A172 (cell line): ENCODE results near the gene HGD. TPM values are rescaled to one million over a fixed set of nuclear protein-coding genes. Genes with fewer than 3 reads are reported as not detected.
"Not testable (repeated sequence)": the region's sequence is repeated elsewhere in the genome, so short reads cannot be mapped to it uniquely, and the experiment has no call there.

Source experiments
- DNase-seq: peaks from one replicate; pipeline ENCODE4 v3.0.0-alpha.2; 2015; ENCODE audit warnings: low spot score
- total RNA-seq: library from RNA; depleted of rRNA; stranded (reverse); fragments of >200 nt; shearing (Covaris generic); gene quantifications from 2 replicates; pipeline ENCODE4 v1.2.3, GENCODE V29; 2014

Gene HGD
- total RNA-seq, 1 experiment from 2014 or later: not detected

DNA sequence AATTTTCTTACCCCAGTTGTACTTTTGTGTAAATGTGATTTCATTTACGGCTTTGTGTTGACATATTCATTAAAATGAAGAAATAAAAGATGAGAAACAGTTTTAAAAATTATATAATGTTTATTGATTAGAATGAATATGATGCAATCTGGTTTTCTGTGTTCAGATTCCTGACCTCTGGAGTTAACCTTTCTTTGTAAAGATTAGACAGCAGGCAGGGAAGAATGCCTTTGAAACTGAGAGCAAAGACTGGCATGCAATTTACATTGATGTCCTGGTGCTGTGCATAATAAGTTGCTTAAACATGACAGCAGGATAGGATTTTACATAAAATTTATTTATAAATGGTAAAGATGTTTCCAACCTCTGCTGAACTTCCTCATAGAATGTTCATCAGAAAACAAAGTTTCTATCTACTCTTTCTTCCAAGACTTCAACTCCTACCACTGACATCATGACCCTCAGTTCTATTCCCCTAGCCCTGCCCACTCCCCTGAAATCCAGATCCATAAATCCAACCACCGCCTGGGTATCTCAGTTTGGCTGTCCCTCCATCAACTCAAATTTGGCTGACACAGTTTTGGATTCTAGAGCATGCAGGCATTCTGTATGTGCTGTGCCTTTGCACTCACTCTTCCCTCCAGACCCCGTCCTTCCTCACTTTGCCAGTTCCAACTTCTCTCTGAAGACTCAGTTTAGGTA, 1.7 kb downstream of the HGD start:
- DNase-seq: no peak

GRCh38 chr3:120678984-120679383, 3.1 kb downstream of the HGD start:
- no peak for DNase-seq

- peak; percentile 51 for DNase-seq
These were observed 3.6 kb downstream of the HGD start for GRCh38 chr3:120678331-120678947.

DNA sequence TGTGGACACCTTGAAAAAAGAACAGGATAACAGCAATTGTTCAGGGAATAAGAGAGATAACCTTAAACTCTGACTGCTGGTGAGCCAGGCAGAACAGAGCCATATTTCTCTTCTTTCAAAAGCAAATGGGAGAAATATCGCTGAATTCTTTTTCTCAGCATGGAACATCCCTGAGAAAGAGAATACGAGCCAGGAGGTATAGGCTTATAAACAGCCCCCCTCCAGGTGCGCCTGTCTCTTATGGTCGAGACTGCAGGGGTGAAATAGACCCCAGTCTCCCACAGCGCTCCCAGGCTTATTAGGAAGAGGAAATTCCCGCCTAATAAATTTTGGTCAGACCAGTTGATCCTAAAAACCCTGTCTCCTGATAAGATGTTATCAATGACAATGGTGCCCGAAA, 4.8 kb downstream of the HGD start:
- DNase-seq: not testable (repeated sequence)

GRCh38 chr3:120673116-120673515, 8.9 kb downstream of the HGD start:
- no peak for DNase-seq

DNA sequence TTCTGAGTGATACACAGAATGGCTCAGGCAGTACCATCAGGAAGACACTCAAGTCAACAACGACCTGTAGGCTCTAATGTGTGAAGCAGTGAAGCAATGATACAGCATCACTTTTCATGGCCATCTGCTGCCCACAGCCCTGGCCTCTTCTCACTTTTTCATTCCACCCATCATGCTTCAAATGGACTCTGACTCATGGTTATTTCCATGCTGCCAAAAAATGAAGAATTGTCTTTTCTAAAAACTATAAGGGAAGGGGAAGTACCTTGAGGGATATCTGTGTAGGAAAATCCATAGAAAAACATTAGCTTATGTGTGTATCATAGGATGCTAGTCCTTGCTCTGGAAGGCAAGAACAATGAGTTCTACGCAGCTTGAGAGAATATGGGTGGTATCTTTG, 11.5 kb downstream of the HGD start:
- peak; percentile 12 for DNase-seq

- DNase-seq: no peak
These were observed 17.1 kb downstream of the HGD start for GRCh38 chr3:120664926-120665325.

DNA sequence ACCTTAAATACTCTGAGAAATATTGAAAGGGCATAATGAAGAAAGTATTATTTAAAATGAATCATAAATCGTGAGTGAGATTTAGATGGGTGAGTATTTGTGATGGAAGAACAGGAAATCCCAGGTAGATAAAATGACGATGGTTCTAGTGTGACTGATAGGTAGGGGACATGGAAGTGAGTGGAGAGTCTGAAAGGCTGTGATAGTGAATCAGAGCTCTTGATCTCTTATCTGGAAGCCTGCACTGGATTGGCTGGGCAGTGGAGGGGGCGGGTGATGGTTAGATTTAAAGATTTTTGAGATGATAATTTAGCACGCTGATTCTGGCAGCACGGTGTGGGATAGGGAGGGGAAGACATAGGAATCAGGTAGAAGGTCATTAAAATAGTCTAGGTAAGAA, 20.1 kb downstream of the HGD start:
- no peak for DNase-seq

DNA sequence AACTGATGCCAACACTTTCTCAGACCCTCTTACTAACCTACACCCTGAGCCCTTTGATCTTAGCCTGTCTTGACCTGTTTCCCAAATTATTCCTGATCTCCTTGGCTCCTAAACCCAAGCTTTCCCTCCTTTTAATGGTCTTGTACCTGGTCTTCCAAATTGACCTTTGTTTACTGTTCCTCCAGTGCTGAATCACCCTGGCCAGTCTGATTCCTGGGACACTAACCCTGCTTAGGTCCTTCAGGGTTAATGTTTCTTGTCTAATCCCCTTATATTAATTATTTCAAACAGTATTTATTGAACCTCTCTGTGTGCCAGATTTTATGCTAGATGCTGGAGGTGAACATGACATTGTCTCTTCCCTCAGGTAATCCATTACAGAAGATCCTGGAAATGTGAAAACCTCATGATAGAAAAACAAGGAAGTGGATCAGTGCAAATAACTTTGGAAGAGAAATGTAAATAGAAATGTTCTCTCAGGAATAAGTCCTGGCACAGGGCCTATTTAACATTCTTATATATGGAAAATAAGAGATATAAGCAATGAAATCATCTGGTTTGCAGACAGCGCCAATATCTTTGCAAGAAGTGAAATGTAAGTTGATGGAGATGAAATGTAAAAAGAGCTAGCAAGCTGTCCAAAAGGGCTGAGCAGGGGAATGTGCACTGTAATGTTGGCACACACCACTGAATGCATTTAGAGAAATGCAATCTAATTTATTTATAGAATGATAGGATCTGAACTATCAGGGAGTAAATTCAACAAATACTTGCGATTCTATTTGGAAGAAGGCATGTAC, 20.7 kb downstream of the HGD start:
- no peak for DNase-seq

DNA sequence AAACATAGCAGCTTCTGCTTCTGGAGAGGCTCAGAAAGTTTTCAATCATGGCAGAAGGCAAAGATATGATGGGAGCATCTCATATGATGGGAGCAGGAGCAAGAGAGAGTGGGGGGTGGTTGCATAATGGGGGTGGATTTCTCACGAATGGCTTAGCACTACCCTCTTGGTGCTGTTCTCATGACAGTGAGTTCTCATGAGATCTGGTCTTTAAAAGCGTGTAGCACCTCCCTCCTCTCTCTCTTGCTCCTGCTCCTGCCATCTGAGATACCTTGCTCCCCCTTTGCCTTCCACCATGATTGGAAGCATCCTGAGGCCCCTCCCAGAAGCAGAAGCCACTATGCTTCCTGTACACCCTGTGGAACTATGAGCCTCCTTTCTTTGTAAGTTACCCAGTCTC, 22.2 kb downstream of the HGD start:
- DNase-seq: no peak

GRCh38 chr3:120659285-120659684, 22.8 kb downstream of the HGD start:
- no peak for DNase-seq

- no peak for DNase-seq
These were observed 29.0 kb downstream of the HGD start for GRCh38 chr3:120652896-120653545.

DNA sequence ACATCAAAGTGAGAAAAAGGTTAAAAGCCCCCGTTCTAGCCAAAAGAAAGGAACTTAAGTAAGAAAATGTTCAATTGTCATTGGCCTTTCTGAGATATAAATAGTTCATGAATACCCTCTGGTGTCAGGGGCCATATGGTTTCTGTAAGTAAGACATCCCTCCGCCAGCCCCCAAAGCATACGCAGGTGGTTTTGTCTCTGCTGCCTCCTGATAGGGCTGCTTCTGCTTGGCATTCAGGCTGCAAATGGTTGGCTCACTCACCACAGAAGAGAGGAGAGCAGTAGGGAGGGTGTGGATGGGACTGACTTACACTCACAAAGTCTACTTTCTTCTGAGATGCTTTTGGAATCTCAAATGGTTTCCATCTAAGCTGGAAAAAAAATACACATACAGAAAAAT, 29.8 kb downstream of the HGD start:
- DNase-seq: no peak

DNA sequence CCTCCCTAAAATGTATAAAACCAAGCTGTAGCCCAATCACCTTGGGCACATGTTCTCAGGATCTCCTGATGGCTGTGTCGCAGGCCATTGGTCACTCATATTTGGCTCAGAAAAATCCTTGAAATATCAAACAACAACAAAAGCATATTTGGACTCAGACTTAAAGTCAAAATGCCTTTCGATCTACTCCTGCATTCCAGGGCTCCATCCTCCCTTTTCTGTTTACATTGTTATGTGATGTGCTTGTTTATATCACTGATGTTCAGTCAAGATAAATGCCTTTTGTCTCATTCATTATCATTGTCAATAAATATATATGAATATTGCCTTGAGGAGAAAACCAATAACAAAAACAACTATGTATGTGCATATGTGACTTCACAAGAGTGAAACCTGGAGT, 31.7 kb downstream of the HGD start:
- no peak for DNase-seq

GRCh38 chr3:120649830-120650233, 32.2 kb downstream of the HGD start:
- no peak for DNase-seq

- no peak for DNase-seq
These were observed 33.7 kb downstream of the HGD start for GRCh38 chr3:120648290-120648689.

- DNase-seq: no peak
These were observed 35.1 kb downstream of the HGD start for GRCh38 chr3:120646771-120647432.

DNA sequence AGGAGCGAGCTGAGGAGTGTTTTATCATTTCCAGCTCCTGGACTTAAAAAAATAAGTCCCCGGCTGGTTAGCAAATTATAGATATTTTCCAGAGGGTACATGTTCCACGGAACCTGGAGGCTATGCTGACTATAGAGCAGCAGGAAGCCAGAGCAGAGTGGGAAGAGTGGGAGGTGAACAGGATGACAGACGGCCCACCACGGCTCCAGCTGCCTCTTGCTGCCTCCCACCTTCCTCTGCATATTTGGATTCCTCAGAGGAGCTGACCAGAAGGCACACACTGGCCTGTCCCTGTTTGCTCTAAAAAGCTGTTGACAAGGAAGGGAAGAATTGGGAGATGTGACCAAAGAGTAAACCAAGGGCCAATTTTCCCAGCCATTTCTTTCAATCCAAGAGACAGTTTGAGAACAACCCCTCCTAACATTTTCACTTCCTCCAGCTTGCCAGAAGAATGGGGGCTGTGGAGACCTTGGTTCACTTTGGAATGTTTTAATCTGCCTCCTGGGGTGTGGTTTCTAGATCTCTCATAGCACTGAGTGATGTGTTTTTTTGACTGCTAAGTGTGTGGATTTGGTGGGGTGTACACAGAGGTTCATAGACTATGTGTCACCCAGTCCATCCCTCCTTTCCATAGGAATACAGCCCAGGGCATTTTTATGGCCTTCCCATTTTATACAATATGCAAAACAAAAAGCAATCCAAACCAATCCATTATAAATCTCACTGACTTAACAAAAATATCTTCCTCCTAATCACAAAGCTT, 36.8 kb downstream of the HGD start:
- peak; percentile 10 for DNase-seq

DNA sequence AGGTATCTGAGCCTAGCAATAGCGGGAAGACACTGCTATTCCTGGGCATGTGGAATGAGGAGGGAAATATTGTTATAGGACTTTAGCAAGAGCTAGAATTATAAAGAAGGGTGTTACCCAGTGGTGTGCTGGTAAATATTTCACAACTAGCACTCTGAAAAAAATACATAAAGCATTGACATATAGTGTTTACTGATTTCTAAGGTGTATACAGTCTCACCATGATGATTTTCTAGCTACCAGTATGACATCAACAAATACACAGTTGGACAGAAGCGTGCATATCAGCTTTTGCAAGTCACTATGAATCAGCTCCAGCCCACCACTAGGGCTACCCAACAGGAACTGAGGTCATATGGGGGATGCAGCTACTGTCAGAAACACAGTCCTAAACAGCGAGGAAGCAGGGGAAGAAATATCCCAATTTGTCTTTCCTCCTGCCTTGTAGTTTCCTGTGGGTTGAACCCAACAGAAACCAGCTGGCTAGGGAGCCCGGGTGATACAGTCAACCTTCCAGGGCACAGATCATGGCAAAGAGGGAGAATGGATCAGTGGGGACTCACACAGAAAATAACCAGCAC, 39.6 kb downstream of the HGD start:
- peak; percentile 55 for DNase-seq

DNA sequence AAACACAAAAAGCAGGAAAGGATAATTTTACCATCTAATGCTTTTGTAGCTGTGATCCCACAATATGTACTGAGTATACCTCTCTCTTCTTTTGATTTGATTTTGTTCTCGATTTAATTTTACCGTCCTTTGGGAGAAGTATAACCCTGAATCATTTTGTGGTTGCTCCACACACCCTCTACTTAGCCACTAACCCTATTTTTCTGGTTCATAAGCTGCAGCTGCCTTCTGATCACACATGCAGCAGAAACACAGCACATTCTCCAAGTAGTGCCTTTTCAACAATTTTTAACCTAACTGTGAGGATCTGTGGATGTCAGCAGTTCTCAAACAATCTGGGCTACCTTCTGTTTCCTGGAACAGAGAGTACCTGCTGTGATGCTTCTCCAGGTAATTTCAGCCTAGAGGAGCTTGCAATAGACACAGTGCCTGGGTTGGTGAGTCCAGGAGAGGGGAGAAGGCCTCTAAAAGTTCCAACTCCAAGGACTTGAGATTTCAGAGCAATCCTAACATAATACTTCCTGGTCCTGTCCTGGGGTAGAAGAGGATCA, 40.3 kb downstream of the HGD start:
- DNase-seq: no peak
